A673 (cell line): Measurements from ENCODE around the gene VPS13D. TPM values are rescaled to one million over a fixed set of nuclear protein-coding genes. Genes with fewer than 3 reads are reported as not detected.
"Not testable (repeated sequence)": the region's sequence is repeated elsewhere in the genome, so short reads cannot be mapped to it uniquely, and the experiment has no call there.

Source experiments
- BruUV-seq: library from RNA; stranded (reverse); fragments of 400-500 nt; replicated peaks from 2 replicates; lab custom pipeline; 2021; lab: Mats Ljungman, UMichigan
- CTCF ChIA-PET: fragments of 300-600 bp; sonication (Branson Sonifier 250); formaldehyde crosslinking; loops from one replicate; lab custom pipeline; 2022; ENCODE audit warnings: antibody characterized with exemption; lab: Charles Lee
- POLR2A ChIA-PET: fragments of 300-600 bp; sonication (Branson Sonifier 250); formaldehyde crosslinking; loops from one replicate; lab custom pipeline; 2022; ENCODE audit warnings: antibody characterized with exemption; ENCODE audit not compliant: low non-redundant PET; lab: Charles Lee
- DNase-seq: peaks from one replicate; pipeline ENCODE4 v3.0.0-alpha.2; 2015; ENCODE audit warnings: low spot score
- H3K27ac ChIP-seq: fragments of 200-600 bp; sonication (generic); 2 replicates; pipeline ENCODE4 v1.5.1; 2016; ENCODE audit warnings: mixed run types, low read depth, mild to moderate bottlenecking, mixed read lengths, antibody characterized with exemption, low read length; ENCODE audit not compliant: poor library complexity, severe bottlenecking
- H3K27me3 ChIP-seq: fragments of 200-600 bp; sonication (generic); replicated peaks from 2 replicates; pipeline ENCODE4 v1.6.1; 2017; ENCODE audit warnings: mixed run types, low read depth, mild to moderate bottlenecking, mixed read lengths, antibody characterized with exemption, low read length; ENCODE audit not compliant: insufficient read depth, poor library complexity
- H3K36me3 ChIP-seq: fragments of 200-600 bp; sonication (generic); 2 replicates; pipeline ENCODE4 v1.6.1; 2016; ENCODE audit warnings: mixed run types, mild to moderate bottlenecking, mixed read lengths, antibody characterized with exemption, low read length; ENCODE audit not compliant: insufficient read depth, poor library complexity, severe bottlenecking
- H3K4me1 ChIP-seq: fragments of 200-600 bp; sonication (generic); 2 replicates; pipeline ENCODE4 v1.6.1; 2017; ENCODE audit warnings: mixed run types, mild to moderate bottlenecking, mixed read lengths, antibody characterized with exemption, low read length; ENCODE audit not compliant: insufficient read depth, poor library complexity, severe bottlenecking
- H3K4me3 ChIP-seq: fragments of 200-600 bp; sonication (generic); 2 replicates; pipeline ENCODE4 v1.5.1; 2016; ENCODE audit warnings: low read depth, mixed run types, mild to moderate bottlenecking, mixed read lengths, low read length; ENCODE audit not compliant: poor library complexity, severe bottlenecking
- H3K9me3 ChIP-seq: fragments of 200-600 bp; sonication (generic); 2 replicates; pipeline ENCODE4 v1.6.1; 2016; ENCODE audit warnings: mixed run types, low read depth, mild to moderate bottlenecking, mixed read lengths, antibody characterized with exemption, low read length; ENCODE audit not compliant: poor library complexity, severe bottlenecking
- CTCF ChIP-seq: fragments of 300-800, 200-600 bp; sonication (generic); conservative IDR thresholded peaks from 2 replicates; pipeline ENCODE4 v1.5.1; 2017; ENCODE audit warnings: low read depth, mild to moderate bottlenecking, antibody characterized with exemption, low read length, moderate library complexity, mixed read lengths
- EZH2 ChIP-seq: fragments of 200-600 bp; sonication (generic); IDR thresholded peaks from 2 replicates; pipeline ENCODE4 v1.6.1; 2017; ENCODE audit warnings: borderline replicate concordance, low read depth, mild to moderate bottlenecking, mixed read lengths, antibody characterized with exemption, low read length; ENCODE audit not compliant: poor library complexity, severe bottlenecking
- intact Hi-C: fragments of 100-400 bp; cut with micrococcal nuclease; formaldehyde crosslinking; loops from one replicate; pipeline ENCODE4 v1.10.0; 2022; ENCODE audit not compliant: unreplicated experiment
- total RNA-seq: library from RNA; stranded (reverse); gene quantifications from 2 replicates; pipeline ENCODE4 v1.2.3, GENCODE V29; 2021

Gene VPS13D
- total RNA-seq, 1 experiment from 2014 or later = 32.5 TPM

GRCh38 chr1:12384836-12385456 is 155.1 kb downstream of the VPS13D start:
- TF ChIP-seq CTCF = no peak
- TF ChIP-seq EZH2 = no peak
- CTCF ChIA-PET = no interaction called here
- H3K36me3 ChIP-seq = peaks cover 37% of the 10 kb centered on the region
- BruUV-seq = no TSS peak
- H3K27me3 ChIP-seq = no peaks in the 10 kb centered on the region
- no peak for DNase-seq
- POLR2A ChIA-PET = no interaction called here
- no peak overlapping the region for H3K27ac ChIP-seq
- peaks cover 15% of the 10 kb centered on the region for H3K9me3 ChIP-seq
- H3K4me1 ChIP-seq = peaks cover 8% of the 10 kb centered on the region
- intact Hi-C loops = no loop called here
- no peak overlapping the region for H3K4me3 ChIP-seq

- TF ChIP-seq CTCF (no peak), EZH2 (no peak)
- BruUV-seq = no TSS peak
- CTCF ChIA-PET = no interaction called here
- Histone ChIP-seq H3K4me3 (no peak overlapping the region), H3K4me1 (peaks cover 5% of the 10 kb centered on the region), H3K9me3 (peaks cover 15% of the 10 kb centered on the region), H3K27me3 (no peaks in the 10 kb centered on the region), H3K36me3 (peaks cover 37% of the 10 kb centered on the region), H3K27ac (no peak overlapping the region)
- intact Hi-C loops = no loop called here
- DNase-seq = no peak
- POLR2A ChIA-PET = no interaction called here
Measured at GRCh38 chr1:12386130-12386529, 156.3 kb downstream of the VPS13D start.

GRCh38 chr1:12387641-12388040 is 157.8 kb downstream of the VPS13D start:
- intact Hi-C loops = no loop called here
- POLR2A ChIA-PET = no interaction called here

GRCh38 chr1:12390296-12390695 is 160.5 kb downstream of the VPS13D start:
- peaks cover 15% of the 10 kb centered on the region for H3K9me3 ChIP-seq
- H3K4me3 ChIP-seq, intact Hi-C loops, BruUV-seq, POLR2A ChIA-PET, CTCF ChIA-PET, H3K4me1 ChIP-seq, H3K27ac ChIP-seq, DNase-seq, H3K27me3 ChIP-seq: not testable (repeated sequence)
- peaks cover 27% of the 10 kb centered on the region for H3K36me3 ChIP-seq

More at GRCh38 chr1:12387641-12388040, 157.8 kb downstream of the VPS13D start:
- BruUV-seq = no TSS peak
- Histone ChIP-seq H3K9me3 (peaks cover 15% of the 10 kb centered on the region), H3K4me3 (no peak overlapping the region), H3K27me3 (no peaks in the 10 kb centered on the region), H3K4me1 (no peaks in the 10 kb centered on the region), H3K36me3 (peaks cover 37% of the 10 kb centered on the region), H3K27ac (no peak overlapping the region)
- DNase-seq = no peak
- CTCF ChIA-PET = no interaction called here
- no peak for TF ChIP-seq EZH2
- no peak for TF ChIP-seq CTCF
